ENCODE measurements around the gene MAP3K2. TPM values are rescaled to one million over a fixed set of nuclear protein-coding genes. Genes with fewer than 3 reads are reported as not detected.

MAP3K2 gene
- total RNA-seq, 3 donors from 2014 or later (not counting 1 experiment from before 2014, with no cell fraction given), result 99.4 to 109 (median 106) TPM

DNA sequence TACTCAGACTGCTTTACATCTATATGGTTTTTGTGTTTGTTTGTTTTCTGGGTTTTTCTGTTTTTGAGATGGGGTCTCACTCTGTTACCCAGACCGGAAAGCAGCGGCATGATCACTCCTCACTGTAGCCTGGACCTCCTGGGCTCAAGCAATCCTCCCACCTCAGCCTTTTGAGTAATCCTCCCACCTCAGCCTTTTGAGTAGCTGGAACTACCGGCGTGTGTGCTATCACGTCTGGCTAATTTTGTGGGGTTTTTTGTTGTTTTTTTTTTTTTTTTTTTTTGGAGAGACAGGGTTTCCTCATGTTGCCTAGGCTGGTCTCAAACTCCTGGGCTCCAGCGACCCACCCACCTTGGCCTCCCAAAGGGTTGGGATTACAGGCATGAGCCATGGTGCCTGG is 9.1 kb downstream of the MAP3K2 start:
- Histone ChIP-seq H3K36me3 (ENCODE audit: control insufficient read depth, insufficient read depth, low read length) (no peaks in the 10 kb centered on the region), H3K27me3 (ENCODE audit: control insufficient read depth, insufficient read depth, low read length) (no peaks in the 10 kb centered on the region), H3K4me1 (ENCODE audit: control insufficient read depth, insufficient read depth, low read length) (no peaks in the 10 kb centered on the region), H3K9me3 (ENCODE audit: control insufficient read depth, insufficient read depth, low read length) (peaks cover 3% of the 10 kb centered on the region), H3K4me3 (ENCODE audit: low read length) (no peak overlapping the region), H3K27ac (ENCODE audit: low read length) (no peak overlapping the region)
- H3K9me3 Mint-ChIP-seq, result peaks cover 0 to under 1% of the 10 kb centered on the region in 2 donors
- no peaks in the 10 kb centered on the region for H3K27me3 Mint-ChIP-seq (ENCODE audit: low read depth in 2 of 2)
- WGBS (ENCODE audit: insufficient coverage), result 94% methylated on average over 3 of the region's 6 CpGs
- no peak for ATAC-seq
- peaks cover 3% of the 10 kb centered on the region for H3K36me3 Mint-ChIP-seq
- no peak overlapping the region for H3K4me3 Mint-ChIP-seq
- H3K4me1 Mint-ChIP-seq, result peaks cover 56 to 69% of the 10 kb centered on the region in 2 donors
- intact Hi-C loops (cut with micrococcal nuclease), result no loop called here
- DNase-seq, result no peak
- no peak overlapping the region for H3K27ac Mint-ChIP-seq
- TF ChIP-seq, protein P1, sequence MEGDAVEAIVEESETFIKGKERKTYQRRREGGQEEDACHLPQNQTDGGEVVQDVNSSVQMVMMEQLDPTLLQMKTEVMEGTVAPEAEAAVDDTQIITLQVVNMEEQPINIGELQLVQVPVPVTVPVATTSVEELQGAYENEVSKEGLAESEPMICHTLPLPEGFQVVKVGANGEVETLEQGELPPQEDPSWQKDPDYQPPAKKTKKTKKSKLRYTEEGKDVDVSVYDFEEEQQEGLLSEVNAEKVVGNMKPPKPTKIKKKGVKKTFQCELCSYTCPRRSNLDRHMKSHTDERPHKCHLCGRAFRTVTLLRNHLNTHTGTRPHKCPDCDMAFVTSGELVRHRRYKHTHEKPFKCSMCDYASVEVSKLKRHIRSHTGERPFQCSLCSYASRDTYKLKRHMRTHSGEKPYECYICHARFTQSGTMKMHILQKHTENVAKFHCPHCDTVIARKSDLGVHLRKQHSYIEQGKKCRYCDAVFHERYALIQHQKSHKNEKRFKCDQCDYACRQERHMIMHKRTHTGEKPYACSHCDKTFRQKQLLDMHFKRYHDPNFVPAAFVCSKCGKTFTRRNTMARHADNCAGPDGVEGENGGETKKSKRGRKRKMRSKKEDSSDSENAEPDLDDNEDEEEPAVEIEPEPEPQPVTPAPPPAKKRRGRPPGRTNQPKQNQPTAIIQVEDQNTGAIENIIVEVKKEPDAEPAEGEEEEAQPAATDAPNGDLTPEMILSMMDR (IDR thresholded peaks at IDR 0.05), result no peak

DNA sequence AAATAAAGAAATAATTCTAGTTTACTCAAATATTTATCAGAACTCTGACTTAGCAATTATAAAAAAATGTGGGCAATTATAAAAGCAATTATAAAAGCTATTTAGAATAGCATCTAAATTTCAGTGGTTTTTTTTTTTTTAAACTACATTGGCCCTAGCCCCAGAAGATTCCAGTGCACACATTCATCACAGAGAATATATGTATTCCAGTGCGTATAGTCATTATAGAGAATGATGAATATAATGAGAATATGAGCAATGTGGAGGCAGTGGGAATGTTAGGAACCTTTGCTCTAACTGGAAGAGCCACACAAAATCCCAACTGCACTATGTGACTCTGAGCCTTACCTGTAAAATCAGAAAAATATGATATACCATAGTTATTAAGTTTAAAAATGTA is 10.5 kb downstream of the MAP3K2 start:
- WGBS (ENCODE audit: insufficient coverage), result no CpG with 5 or more reads among the region's 1 CpG
- H3K27ac Mint-ChIP-seq, result peak overlapping the region in 1 of 2 donors; percentile 52
- TF ChIP-seq, protein P1 (IDR thresholded peaks at IDR 0.05), result no peak
- H3K4me3 Mint-ChIP-seq, result no peak overlapping the region
- H3K4me1 Mint-ChIP-seq, result peaks cover 57 to 74% of the 10 kb centered on the region in 2 donors
- intact Hi-C loops (cut with micrococcal nuclease), result no loop called here
- H3K4me1 ChIP-seq (ENCODE audit: control insufficient read depth, insufficient read depth, low read length), result no peaks in the 10 kb centered on the region
- no peaks in the 10 kb centered on the region for H3K27me3 ChIP-seq (ENCODE audit: control insufficient read depth, insufficient read depth, low read length)
- no peaks in the 10 kb centered on the region for H3K27me3 Mint-ChIP-seq (ENCODE audit: low read depth in 2 of 2)
- H3K36me3 ChIP-seq (ENCODE audit: control insufficient read depth, insufficient read depth, low read length), result no peaks in the 10 kb centered on the region
- H3K4me3 ChIP-seq (ENCODE audit: low read length), result no peak overlapping the region
- ATAC-seq, result no peak
- H3K9me3 ChIP-seq (ENCODE audit: control insufficient read depth, insufficient read depth, low read length), result peaks cover 3% of the 10 kb centered on the region
- H3K36me3 Mint-ChIP-seq, result peaks cover 7% of the 10 kb centered on the region
- H3K9me3 Mint-ChIP-seq, result peaks cover 3 to 5% of the 10 kb centered on the region in 2 donors
- no peak for DNase-seq
- no peak overlapping the region for H3K27ac ChIP-seq (ENCODE audit: low read length)

DNA sequence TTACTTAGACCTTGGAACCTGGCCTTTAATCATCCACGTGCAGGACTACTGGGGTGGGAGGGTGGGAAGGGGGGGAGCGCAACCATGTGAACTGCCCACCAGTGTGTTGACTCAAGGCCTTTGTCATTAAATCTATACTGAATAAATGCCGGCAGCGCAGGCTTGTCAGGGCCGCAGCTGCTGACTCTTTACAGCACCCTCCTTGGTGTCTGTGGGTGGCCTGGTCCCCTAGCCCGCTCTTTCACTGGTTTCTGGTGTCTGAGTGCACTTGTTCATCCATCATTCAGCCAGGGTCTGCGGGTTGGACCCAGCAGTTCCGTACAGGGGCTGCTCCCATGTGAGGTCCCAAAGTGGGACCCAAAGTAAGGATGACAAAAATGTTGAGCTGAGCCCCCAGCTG is 11.5 kb downstream of the MAP3K2 start:
- Mint-ChIP-seq H3K36me3 (peaks cover 7% of the 10 kb centered on the region), H3K4me3 (no peak overlapping the region), H3K9me3 (peaks cover 3 to 5% of the 10 kb centered on the region in 2 donors), H3K4me1 (peaks cover 64 to 76% of the 10 kb centered on the region in 2 donors), H3K27ac (no peak overlapping the region), H3K27me3 (ENCODE audit: low read depth in 2 of 2) (no peaks in the 10 kb centered on the region)
- no peaks in the 10 kb centered on the region for H3K27me3 ChIP-seq (ENCODE audit: control insufficient read depth, insufficient read depth, low read length)
- no peak for DNase-seq
- TF ChIP-seq, protein P1 (IDR thresholded peaks at IDR 0.05), result no peak
- peak in 1 of 3 donors; percentile 16 for ATAC-seq
- no peaks in the 10 kb centered on the region for H3K36me3 ChIP-seq (ENCODE audit: control insufficient read depth, insufficient read depth, low read length)
- peaks cover 6% of the 10 kb centered on the region for H3K9me3 ChIP-seq (ENCODE audit: control insufficient read depth, insufficient read depth, low read length)
- H3K4me3 ChIP-seq (ENCODE audit: low read length), result no peak overlapping the region
- intact Hi-C loops (cut with micrococcal nuclease), result no loop called here
- WGBS (ENCODE audit: insufficient coverage), result 98% methylated on average over 8 of the region's 8 CpGs
- H3K27ac ChIP-seq (ENCODE audit: low read length), result no peak overlapping the region
- H3K4me1 ChIP-seq (ENCODE audit: control insufficient read depth, insufficient read depth, low read length), result no peaks in the 10 kb centered on the region

Data from natural killer cell (primary cell).